Mononuclear cell (primary cell): ENCODE results near the gene MRPS14. TPM values are rescaled to one million over a fixed set of nuclear protein-coding genes. Genes with fewer than 3 reads are reported as not detected.

ENCODE experiments used
- H3K27me3 ChIP-seq: 2 replicates; pipeline ENCODE4 v1.6.0; 2011; ENCODE audit warnings: low read length, control low read depth; ENCODE audit not compliant: insufficient read depth
- H3K4me1 ChIP-seq: 2 replicates; pipeline ENCODE4 v1.5.1; 2011; ENCODE audit warnings: mild to moderate bottlenecking, low read length, control low read depth; ENCODE audit not compliant: insufficient read depth
- H3K4me3 ChIP-seq: 2 replicates; pipeline ENCODE4 v1.5.1; 2011; ENCODE audit warnings: mild to moderate bottlenecking, low read length, moderate library complexity
- H3K9me3 ChIP-seq: 2 replicates; pipeline ENCODE4 v1.5.1; 2011; ENCODE audit warnings: low read depth, mild to moderate bottlenecking, control low read depth, low read length
- total RNA-seq: library from RNA; depleted of rRNA; stranded (reverse); fragments of >200 nt; gene quantifications from one replicate; pipeline ENCODE4 v1.2.3, GENCODE V29; 2012

MRPS14 gene
- total RNA-seq, 1 donor = 10.0 TPM

GRCh38 chr1:174976436-174977108 is 46.7 kb downstream of the MRPS14 start:
- no peaks in the 10 kb centered on the region for H3K27me3 ChIP-seq
- H3K4me3 ChIP-seq = no peak overlapping the region
- no peaks in the 10 kb centered on the region for H3K9me3 ChIP-seq
- H3K4me1 ChIP-seq = peaks cover 7% of the 10 kb centered on the region

- H3K9me3 ChIP-seq = no peaks in the 10 kb centered on the region
- H3K27me3 ChIP-seq = no peaks in the 10 kb centered on the region
- H3K4me1 ChIP-seq = peaks cover 14% of the 10 kb centered on the region
- H3K4me3 ChIP-seq = no peak overlapping the region
Observed at GRCh38 chr1:174975764-174976163, 47.5 kb downstream of the MRPS14 start.

- Histone ChIP-seq H3K4me1 (peaks cover 20% of the 10 kb centered on the region), H3K9me3 (no peaks in the 10 kb centered on the region), H3K27me3 (no peaks in the 10 kb centered on the region), H3K4me3 (no peak overlapping the region)
Observed at GRCh38 chr1:174974711-174975119, 48.5 kb downstream of the MRPS14 start.

- H3K4me1 ChIP-seq = peaks cover 44% of the 10 kb centered on the region
- no peaks in the 10 kb centered on the region for H3K9me3 ChIP-seq
- no peaks in the 10 kb centered on the region for H3K27me3 ChIP-seq
- no peak overlapping the region for H3K4me3 ChIP-seq
Observed at GRCh38 chr1:174971902-174972301, 51.3 kb downstream of the MRPS14 start.

GRCh38 chr1:174971466-174971865 is 51.8 kb downstream of the MRPS14 start:
- Histone ChIP-seq H3K27me3 (no peaks in the 10 kb centered on the region), H3K4me3 (no peak overlapping the region), H3K4me1 (peaks cover 49% of the 10 kb centered on the region), H3K9me3 (no peaks in the 10 kb centered on the region)

- H3K9me3 ChIP-seq = no peaks in the 10 kb centered on the region
- peaks cover 61% of the 10 kb centered on the region for H3K4me1 ChIP-seq
- no peaks in the 10 kb centered on the region for H3K27me3 ChIP-seq
- no peak overlapping the region for H3K4me3 ChIP-seq
Observed at GRCh38 chr1:174969977-174970376, 53.2 kb downstream of the MRPS14 start.

- no peaks in the 10 kb centered on the region for H3K27me3 ChIP-seq
- H3K4me1 ChIP-seq = peaks cover 69% of the 10 kb centered on the region
- H3K4me3 ChIP-seq = no peak overlapping the region
Observed at GRCh38 chr1:174968750-174969244, 54.4 kb downstream of the MRPS14 start.

GRCh38 chr1:174967845-174968705 is 55.1 kb downstream of the MRPS14 start:
- no peaks in the 10 kb centered on the region for H3K9me3 ChIP-seq
- no peak overlapping the region for H3K4me3 ChIP-seq
- no peaks in the 10 kb centered on the region for H3K27me3 ChIP-seq
- H3K4me1 ChIP-seq = peaks cover 76% of the 10 kb centered on the region

More at GRCh38 chr1:174968750-174969244, 54.4 kb downstream of the MRPS14 start:
- no peaks in the 10 kb centered on the region for H3K9me3 ChIP-seq

GRCh38 chr1:174966008-174966572 is 57.1 kb downstream of the MRPS14 start:
- Histone ChIP-seq H3K4me3 (peak overlapping the region; percentile 29), H3K9me3 (no peaks in the 10 kb centered on the region), H3K27me3 (no peaks in the 10 kb centered on the region), H3K4me1 (peaks cover 65% of the 10 kb centered on the region)

- peak overlapping the region; percentile 29 for H3K4me3 ChIP-seq
- peaks cover 65% of the 10 kb centered on the region for H3K4me1 ChIP-seq
- no peaks in the 10 kb centered on the region for H3K9me3 ChIP-seq
- no peaks in the 10 kb centered on the region for H3K27me3 ChIP-seq
Observed at GRCh38 chr1:174965362-174966007, 57.7 kb downstream of the MRPS14 start.

GRCh38 chr1:174964972-174965361 is 58.3 kb downstream of the MRPS14 start:
- H3K9me3 ChIP-seq = no peaks in the 10 kb centered on the region
- peak overlapping the region; percentile 29 for H3K4me3 ChIP-seq
- peaks cover 66% of the 10 kb centered on the region for H3K4me1 ChIP-seq
- no peaks in the 10 kb centered on the region for H3K27me3 ChIP-seq

- Histone ChIP-seq H3K4me1 (peaks cover 61% of the 10 kb centered on the region), H3K27me3 (no peaks in the 10 kb centered on the region), H3K4me3 (peak overlapping the region; percentile 29), H3K9me3 (no peaks in the 10 kb centered on the region)
Observed at GRCh38 chr1:174964261-174964971, 58.8 kb downstream of the MRPS14 start.

- peaks cover 54% of the 10 kb centered on the region for H3K4me1 ChIP-seq
- H3K4me3 ChIP-seq = no peak overlapping the region
- no peaks in the 10 kb centered on the region for H3K27me3 ChIP-seq
- H3K9me3 ChIP-seq = no peaks in the 10 kb centered on the region
Observed at GRCh38 chr1:174963529-174964125, 59.6 kb downstream of the MRPS14 start.
